ENCODE measurements around the gene UBA3. TPM values are rescaled to one million over a fixed set of nuclear protein-coding genes. Genes with fewer than 3 reads are reported as not detected.

The UBA3 gene
- total RNA-seq, 1 donor from 2014 or later = 76.2 TPM

DNA sequence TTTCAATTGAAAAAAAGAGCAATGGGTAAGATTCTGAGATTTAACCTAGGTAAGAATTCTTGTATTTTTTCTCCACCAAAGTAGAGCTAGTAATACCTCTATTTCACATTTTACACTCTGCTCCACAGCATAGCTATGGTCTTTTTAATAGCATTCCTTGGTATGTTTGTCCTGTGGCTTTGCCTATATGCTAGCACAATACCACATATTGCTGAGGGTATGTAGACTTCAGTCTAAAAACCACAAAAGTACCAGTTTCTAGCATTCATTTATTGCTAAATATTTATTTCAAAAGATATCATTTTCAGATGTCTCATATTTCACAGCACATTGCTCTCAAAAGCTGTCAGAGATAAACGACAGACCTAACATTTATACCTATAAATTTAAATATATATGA lies 48.5 kb downstream of the UBA3 start:
- Mint-ChIP-seq H3K27me3 (no peaks in the 10 kb centered on the region), H3K9me3 (ENCODE audit: low read depth) (no peaks in the 10 kb centered on the region), H3K36me3 (ENCODE audit: insufficient read depth) (peaks cover 29% of the 10 kb centered on the region), H3K4me1 (ENCODE audit: low read depth) (no peaks in the 10 kb centered on the region), H3K27ac (no peak overlapping the region), H3K4me3 (ENCODE audit: low read depth) (no peak overlapping the region)
- TF ChIP-seq, protein P1, sequence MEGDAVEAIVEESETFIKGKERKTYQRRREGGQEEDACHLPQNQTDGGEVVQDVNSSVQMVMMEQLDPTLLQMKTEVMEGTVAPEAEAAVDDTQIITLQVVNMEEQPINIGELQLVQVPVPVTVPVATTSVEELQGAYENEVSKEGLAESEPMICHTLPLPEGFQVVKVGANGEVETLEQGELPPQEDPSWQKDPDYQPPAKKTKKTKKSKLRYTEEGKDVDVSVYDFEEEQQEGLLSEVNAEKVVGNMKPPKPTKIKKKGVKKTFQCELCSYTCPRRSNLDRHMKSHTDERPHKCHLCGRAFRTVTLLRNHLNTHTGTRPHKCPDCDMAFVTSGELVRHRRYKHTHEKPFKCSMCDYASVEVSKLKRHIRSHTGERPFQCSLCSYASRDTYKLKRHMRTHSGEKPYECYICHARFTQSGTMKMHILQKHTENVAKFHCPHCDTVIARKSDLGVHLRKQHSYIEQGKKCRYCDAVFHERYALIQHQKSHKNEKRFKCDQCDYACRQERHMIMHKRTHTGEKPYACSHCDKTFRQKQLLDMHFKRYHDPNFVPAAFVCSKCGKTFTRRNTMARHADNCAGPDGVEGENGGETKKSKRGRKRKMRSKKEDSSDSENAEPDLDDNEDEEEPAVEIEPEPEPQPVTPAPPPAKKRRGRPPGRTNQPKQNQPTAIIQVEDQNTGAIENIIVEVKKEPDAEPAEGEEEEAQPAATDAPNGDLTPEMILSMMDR (IDR thresholded peaks at IDR 0.05; ENCODE audit: unreplicated experiment) = no peak
- no peak for DNase-seq (ENCODE audit: low spot score, unreplicated experiment)

DNA sequence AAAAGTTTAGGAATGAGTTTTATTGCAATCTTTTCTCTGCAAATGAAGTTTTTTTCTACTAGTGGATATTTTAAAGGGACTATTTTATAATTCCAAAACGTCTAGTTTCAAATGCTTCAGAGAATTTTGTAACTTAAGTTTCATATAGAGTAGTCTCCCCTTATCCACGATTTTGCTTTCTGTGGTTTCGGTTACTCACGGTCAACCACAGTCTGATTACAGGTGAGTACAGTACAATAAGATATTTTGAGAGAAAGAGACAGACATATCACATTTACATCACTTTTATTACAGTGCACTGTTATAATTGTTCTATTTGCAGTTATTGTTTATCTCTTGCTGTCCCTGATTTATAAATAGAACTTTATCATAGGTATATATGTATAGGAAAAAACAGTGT lies 59.3 kb downstream of the UBA3 start:
- TF ChIP-seq, protein P1 (IDR thresholded peaks at IDR 0.05; ENCODE audit: unreplicated experiment) = no peak
- no peak overlapping the region for H3K27ac Mint-ChIP-seq

DNA sequence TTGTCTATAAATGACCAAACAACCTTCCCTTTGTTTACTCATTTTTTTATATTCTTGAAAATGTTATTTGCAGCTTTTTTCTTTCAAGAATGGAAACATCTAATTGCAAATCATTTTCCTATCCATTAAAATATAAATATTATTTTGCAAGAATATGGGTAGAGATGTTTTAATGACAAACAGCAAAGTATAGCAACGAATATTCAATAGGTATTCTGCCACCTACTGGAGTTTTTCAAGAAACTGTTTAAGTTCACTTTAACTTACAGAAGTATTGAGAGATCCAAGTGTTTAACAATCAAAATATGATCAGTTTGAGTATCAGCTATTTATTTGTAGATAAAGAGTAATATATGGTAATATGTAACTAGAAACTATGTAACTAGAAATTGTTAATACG lies 59.7 kb downstream of the UBA3 start:
- H3K27ac Mint-ChIP-seq = no peak overlapping the region
- H3K4me1 Mint-ChIP-seq (ENCODE audit: low read depth) = no peaks in the 10 kb centered on the region
- no peaks in the 10 kb centered on the region for H3K27me3 Mint-ChIP-seq
- TF ChIP-seq, protein P1 (IDR thresholded peaks at IDR 0.05; ENCODE audit: unreplicated experiment) = peak; percentile 45
- H3K9me3 Mint-ChIP-seq (ENCODE audit: low read depth) = no peaks in the 10 kb centered on the region
- no peak overlapping the region for H3K4me3 Mint-ChIP-seq (ENCODE audit: low read depth)
- DNase-seq (ENCODE audit: low spot score, unreplicated experiment) = no peak
- peaks cover 12% of the 10 kb centered on the region for H3K36me3 Mint-ChIP-seq (ENCODE audit: insufficient read depth)

More for the DNA sequence above, 59.3 kb downstream of the UBA3 start:
- Mint-ChIP-seq H3K9me3 (ENCODE audit: low read depth) (no peaks in the 10 kb centered on the region), H3K27me3 (no peaks in the 10 kb centered on the region), H3K36me3 (ENCODE audit: insufficient read depth) (peaks cover 16% of the 10 kb centered on the region), H3K4me1 (ENCODE audit: low read depth) (no peaks in the 10 kb centered on the region), H3K4me3 (ENCODE audit: low read depth) (no peak overlapping the region)
- DNase-seq (ENCODE audit: low spot score, unreplicated experiment) = no peak

DNA sequence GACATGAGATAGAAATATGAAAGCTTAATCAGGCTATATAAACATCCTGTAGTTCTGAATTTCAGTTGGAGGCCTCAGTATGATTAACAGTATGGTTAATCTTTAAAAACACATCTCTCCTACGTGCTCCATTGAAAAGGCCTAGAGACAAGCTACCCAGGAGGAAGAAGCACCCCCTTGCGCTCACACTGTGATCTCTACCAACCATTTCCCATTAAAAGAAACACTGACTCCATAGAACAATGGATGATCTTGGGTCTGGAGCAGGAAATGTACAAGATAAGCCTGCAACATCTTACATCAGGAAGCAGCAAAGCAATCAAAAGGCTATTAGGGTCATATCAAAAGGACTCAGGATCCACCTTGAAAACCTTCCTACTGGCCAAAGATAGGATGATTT lies 63.3 kb downstream of the UBA3 start:
- peaks cover 3% of the 10 kb centered on the region for H3K27me3 Mint-ChIP-seq
- no peak overlapping the region for H3K27ac Mint-ChIP-seq
- no peak overlapping the region for H3K4me3 Mint-ChIP-seq (ENCODE audit: low read depth)
- TF ChIP-seq, protein P1 (IDR thresholded peaks at IDR 0.05; ENCODE audit: unreplicated experiment) = no peak
- peaks cover 8% of the 10 kb centered on the region for H3K4me1 Mint-ChIP-seq (ENCODE audit: low read depth)
- no peak for DNase-seq (ENCODE audit: low spot score, unreplicated experiment)
- H3K9me3 Mint-ChIP-seq (ENCODE audit: low read depth) = no peaks in the 10 kb centered on the region
- peaks cover 8% of the 10 kb centered on the region for H3K36me3 Mint-ChIP-seq (ENCODE audit: insufficient read depth)

DNA sequence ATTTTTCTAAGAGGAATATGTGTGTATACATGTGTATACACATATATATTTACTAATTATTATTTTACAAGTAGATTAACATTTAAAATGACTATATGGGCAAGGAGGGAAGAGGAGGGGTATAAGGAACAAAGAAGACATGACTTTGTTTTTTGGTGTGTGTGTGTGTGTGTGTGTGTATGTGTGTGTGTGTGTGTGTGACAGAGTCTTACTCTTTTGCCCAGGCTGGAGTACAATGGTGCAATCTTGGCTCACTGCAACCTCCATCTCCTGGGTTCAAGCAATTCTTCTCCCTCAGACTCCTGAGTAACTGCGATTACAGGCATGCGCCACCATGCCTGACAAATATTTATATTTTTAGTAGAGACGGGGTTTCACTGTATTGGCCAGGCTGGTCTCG lies 64.1 kb downstream of the UBA3 start:
- Mint-ChIP-seq H3K27me3 (peaks cover 3% of the 10 kb centered on the region), H3K4me1 (ENCODE audit: low read depth) (peaks cover 8% of the 10 kb centered on the region), H3K9me3 (ENCODE audit: low read depth) (no peaks in the 10 kb centered on the region), H3K36me3 (ENCODE audit: insufficient read depth) (peaks cover 6% of the 10 kb centered on the region), H3K27ac (no peak overlapping the region), H3K4me3 (ENCODE audit: low read depth) (no peak overlapping the region)
- TF ChIP-seq, protein P1 (IDR thresholded peaks at IDR 0.05; ENCODE audit: unreplicated experiment) = no peak
- no peak for DNase-seq (ENCODE audit: low spot score, unreplicated experiment)
